IPS-NIHi11 (cell line): Measurements from ENCODE around the gene MRPS18B.
A peak's percentile ranks its signal among the peaks of the same experiment; 100 is the strongest.

Experiments used
- DNase-seq: peaks from one replicate; pipeline ENCODE4 v3.0.0; 2012; ENCODE audit warnings: mixed read lengths, low spot score

The MRPS18B gene

DNA sequence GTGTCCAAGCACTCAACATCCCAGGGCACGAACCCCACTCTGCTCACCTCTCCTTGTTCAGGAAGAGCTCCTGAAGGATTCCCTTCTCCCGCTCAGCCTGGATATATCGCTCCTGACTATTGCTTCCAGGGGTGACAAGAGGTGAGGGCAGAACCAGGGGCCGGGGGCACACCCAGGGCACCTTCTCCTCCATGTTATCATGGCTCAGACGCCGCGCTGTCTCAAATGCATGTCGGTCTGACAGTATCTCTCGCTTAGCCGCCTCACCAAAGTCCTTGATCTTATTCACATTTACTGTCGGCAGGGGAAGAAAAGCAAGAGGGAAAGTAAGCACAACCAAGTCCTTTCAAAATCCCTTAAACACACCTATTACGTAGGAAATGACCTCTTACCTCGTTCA is 13.7 kb upstream of the MRPS18B start:
- DNase-seq: no peak

DNA sequence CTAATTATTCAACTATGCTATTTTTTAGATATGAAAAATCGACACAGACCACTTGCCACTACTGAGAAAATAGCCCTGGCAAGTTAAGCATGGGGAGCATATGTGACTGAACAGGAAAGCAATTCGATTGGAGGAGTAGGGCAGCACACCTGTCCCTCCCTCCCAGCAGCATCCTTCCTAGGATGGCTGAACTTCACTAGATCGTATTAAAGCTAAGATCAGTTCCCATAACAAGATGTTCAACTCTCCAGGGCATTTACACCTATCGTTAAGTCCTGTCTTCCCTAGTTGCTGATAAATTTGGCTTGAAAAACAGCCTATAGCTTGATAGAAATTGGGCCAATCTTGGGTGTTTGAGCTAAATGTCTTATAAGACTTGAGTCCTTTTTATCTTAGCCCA is 7.6 kb upstream of the MRPS18B start:
- DNase-seq: no peak

DNA sequence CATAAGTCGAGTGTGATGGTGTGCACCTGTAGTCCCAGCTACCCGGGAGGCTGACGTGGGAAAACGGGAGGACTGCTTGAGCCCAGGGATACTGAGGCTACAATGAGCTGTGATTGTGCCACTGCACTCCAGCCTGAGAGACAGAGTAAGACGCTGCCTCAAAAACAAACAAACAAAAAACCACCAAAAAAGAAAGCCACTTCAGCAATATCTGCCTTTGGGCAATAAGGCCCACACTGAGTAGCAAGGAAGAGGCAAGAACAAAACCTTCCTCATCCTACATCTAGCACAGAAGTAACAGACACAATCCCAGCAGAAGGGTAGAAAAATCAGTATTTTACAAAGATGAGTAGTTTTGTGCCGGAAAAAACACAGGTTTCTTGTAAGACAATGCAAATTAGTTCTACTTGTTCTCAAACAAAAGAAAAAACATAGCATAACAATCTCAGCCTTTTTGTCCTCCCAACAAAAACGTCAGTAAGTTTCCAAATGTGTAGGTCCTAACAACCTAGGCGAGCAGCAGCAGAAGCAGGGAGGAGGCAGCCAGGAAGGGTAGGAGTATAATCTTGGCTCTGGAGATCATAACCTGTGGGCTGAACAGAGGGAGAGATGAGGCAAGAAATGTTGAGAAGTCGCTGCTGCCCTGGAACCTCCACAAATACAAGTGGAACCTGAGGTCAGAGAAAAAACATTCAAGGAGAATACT is 6.3 kb upstream of the MRPS18B start:
- no peak for DNase-seq

GRCh38 chr6:30611856-30612194 is 5.8 kb upstream of the MRPS18B start:
- DNase-seq: no peak

GRCh38 chr6:30612213-30612612 is 5.4 kb upstream of the MRPS18B start:
- no peak for DNase-seq

DNA sequence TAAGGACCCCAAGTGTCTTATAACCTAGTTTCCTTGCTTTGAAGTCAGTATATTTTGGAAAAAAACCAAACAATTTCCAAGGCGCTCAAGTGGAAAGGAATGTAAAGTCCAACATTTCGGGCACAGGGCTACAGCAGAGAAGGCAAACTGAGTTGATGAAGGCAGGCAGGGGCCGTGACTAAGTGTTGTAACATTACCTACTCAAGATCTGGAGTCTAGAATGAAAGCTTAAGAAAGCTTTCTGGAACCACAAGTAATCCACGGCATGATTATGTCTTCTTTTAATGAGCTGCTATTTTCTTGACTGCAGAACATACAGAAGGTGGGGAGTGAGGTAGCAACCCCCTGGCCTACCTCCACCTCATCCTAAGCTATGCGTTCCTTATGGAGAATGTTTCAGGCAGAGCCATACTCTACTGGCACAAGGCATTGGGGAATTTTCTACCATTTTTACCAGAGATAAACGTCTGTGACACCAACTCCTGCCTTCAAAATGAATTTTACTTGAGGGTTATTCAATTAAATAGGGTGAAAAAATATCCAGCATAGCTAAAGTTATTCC is 4.9 kb upstream of the MRPS18B start:
- DNase-seq: no peak

DNA sequence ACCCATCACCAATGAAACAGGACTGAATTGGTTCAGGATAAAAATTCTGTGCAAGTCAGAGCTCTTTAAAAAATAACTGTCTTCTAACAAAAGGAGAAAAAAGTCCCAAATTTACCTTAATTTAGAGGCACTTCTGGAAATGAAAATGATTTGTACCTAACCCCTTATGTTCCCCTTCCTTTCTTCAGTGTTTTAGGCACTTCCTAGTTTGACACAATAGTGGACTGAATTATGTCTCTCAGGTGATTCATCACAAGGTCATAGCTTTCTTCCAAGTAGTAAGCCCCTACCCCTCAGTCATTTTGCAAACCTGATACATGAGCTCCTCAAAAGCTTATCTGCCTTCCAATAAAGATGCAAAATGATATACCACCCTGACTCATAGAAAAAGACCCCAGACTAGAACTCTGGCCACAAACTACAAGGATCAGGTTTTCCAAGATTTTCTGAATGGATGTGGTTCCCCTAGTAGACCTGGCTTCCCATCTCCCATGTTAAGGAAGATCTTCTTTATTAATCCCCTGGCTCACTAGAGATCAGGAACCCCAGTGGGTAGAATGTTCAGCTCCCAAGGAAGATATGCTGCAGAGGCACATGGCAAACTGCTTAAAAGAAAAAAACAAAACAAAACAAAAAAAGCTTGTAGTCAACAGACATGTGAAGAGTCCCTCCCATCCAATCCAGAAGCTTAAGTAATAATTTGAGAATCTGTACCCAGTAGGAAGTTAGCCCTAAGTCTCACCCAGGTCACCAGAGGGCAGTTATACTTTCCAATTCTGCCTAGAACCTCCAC is 4.2 kb upstream of the MRPS18B start:
- no peak for DNase-seq

DNA sequence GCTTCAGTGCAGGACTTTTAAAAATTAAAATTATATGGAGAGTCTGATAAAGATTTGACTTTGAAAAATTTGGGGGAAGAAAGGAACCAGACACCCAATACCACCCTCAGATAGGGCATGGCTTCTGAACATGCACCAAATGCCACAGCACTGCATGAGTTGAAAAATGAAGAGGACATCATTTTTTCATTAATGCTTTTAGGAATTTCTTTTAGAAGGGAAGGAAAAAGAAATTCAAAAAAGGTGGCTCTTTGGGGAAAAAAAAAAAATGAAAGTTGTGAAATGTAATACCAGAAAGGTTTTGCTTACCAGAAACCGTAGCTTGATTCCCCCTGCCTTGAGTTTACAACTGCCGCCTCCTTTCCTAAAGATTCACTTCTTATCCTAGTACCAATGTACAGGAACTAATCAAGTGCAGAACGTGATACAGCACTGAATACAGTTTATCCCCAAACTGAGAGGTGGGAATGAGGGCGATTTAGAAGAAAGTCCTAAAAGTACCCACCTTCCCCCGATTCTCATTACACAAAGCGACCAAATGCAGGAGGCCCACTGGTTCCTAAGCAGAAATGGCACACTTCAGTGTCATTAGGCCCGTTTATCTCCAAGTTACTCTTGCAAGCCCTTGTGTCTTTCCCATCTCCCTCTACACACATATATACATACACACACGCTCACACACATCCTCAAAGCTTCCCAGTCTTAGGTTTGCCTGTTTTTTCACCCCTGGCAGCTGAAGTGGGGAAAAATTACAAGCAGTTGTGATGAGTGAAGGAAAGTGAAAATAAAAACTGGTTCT is 3.4 kb upstream of the MRPS18B start:
- DNase-seq: no peak

- DNase-seq: peak; percentile 74
Measured at GRCh38 chr6:30614843-30615218, 2.8 kb upstream of the MRPS18B start.

DNA sequence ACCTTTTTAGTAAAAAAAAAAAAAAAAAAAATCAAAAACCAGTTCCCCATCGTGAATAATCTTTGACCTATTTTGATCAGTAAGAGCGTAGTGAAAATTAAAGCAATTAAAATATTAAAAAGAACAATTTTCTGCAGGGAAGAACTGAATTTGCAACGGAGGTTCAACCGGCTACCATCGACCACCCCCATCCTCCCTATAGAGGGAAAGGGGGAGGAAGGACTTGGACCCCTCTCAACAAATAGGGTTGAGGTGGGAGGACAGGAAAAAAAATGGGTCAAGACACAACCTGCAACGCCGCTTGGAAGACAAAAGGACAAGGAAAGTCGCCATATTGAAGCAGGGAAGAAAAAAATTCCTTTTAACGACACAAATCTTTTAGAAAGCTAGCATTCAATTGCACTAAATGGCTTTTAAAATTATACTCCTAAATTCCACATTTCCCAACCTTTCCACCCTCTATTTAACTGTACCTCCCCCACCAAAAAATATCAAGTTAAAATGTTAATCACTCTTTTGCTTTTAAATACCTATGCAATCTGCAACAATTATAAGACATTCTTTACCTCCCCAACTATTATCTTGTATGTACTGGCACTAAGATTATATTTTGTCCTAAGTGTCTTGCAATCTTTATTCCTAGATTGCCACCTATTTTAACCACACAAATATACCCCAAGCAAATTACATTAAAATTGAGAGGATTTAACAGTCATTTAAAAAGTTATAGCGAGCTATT is 2.3 kb upstream of the MRPS18B start:
- DNase-seq: no peak

DNA sequence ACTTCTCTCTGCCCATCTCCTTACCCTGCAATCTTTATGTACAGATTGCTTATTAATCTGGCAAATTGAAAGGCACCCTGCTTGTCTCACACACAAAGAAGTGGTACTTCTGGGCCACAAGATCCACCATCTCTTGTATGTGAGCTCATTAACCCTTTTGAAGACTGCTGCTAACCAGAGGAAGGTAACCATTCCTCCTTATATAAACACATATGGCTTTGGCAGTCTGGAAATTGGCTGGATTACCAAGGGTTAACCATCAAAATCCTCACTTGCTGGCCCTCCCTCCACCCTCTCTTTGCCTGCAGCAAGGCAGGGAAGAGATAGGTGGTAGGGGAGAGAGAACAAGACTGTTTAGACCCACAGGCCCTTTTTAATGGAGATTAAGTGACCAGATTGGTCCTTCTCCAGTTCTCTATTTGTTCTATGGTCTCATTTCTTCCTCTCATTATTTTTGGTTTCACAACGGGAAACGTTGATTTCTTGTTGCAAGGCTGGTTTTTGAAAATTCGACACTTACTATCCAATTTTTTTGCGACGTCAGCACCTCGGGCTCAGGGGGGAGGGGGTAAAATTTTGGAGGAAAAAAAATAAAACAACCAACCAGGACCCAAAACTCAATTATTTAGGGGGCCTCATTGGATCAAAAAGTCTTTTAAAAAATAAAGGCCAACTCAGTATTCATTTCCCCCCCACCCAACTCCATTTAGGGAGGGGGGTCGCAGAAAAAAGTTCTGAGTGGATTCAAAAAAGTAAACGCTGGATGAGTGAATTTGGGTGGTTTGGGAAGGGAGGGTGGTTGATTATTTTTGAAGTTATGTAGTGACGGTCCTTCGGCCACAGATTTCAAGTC is 1.5 kb upstream of the MRPS18B start:
- no peak for DNase-seq

DNA sequence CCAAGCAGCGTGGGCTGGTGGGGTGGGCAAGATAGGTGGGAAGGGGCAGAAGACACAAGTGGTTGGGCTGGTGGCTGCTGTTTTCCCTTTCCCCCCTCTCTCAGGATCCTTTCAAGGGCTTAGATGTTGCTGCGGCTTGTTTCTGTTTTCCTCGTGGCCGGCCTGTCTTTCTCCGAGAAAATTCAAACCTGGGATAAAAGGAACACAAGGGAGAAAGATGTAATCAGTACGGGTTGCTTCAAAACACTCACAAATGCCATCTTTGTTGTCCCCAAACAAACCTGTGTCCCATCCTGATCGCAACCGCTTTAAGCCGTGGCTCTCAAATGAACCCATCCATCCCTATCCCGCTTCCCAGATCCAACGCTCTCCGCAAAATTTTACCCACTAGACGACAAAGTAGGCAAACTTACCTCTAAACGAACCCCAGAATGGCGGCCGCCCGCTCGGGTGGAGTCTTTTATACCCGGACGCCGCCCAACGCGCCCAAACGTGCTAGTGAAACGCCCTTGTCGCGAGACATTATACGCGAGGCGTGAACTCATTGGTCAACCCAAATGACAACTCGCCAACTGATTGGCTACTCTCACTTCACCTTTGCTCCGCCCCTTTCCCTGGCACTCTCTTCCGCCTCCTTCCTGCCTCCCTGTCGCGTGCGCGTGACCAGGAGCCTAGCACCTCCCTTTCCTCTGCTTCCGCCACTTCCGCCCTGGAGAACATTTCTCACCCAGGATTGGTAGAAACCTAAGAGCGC is 652 bp upstream of the MRPS18B start, which contains the start of gene PPP1R10:
Gene PPP1R10 (minus strand): TSS at position 433 of the 754 bp plus-strand sequence. CDS start 7,299 bp downstream, outside the sequence.
- peak; percentile 88 for DNase-seq

DNA sequence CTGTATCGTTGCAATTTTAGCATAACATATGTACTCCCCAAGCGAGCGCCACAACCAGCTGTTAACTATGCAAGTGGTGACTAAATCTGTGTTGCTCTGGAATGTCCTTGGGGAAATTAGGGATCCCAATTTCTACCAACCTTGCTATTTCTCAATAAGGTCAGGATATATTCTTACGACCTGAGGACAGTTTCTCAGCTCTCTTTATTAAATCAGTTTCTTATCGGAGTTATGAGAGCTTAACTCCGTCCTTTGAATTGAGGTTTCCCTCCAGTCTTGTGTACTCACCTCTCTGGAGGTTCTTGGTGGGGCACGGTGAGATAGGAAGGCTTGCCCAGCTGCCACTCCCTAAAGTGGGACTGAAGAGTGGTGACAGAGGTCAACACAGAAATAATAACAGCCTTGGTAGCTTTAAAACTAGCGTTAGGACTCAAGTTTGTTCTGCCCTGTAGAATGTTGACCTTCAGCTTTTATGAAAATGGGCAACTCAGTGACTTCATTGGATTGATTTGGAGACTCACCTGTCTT is 694 bp downstream of the MRPS18B start:
- DNase-seq: no peak

GRCh38 chr6:30619561-30619960 is 1.9 kb downstream of the MRPS18B start:
- no peak for DNase-seq

DNA sequence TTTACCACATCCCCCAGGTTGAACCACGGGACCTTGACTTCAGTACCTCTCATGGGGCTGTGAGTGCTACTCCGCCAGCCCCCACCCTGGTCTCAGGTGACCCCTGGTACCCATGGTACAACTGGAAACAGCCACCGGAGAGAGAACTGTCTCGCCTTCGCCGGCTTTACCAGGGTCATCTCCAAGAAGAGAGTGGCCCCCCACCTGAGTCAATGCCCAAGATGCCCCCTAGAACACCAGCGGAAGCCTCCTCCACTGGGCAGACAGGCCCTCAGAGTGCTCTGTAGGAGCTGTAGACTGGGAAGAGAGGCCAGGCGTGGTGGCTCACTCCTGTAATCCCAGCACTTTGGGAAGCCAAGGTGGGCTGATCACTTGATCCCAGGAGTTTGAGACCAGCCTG is 7.9 kb downstream of the MRPS18B start:
- DNase-seq: no peak

- peak; percentile 95 for DNase-seq
Measured at GRCh38 chr6:30626484-30627366, 9.1 kb downstream of the MRPS18B start, which contains the start of gene ATAT1. ATAT1 (plus strand) TSS chr6:30626874.

- DNase-seq: no peak
Measured at GRCh38 chr6:30635834-30636233, 18.2 kb downstream of the MRPS18B start.

DNA sequence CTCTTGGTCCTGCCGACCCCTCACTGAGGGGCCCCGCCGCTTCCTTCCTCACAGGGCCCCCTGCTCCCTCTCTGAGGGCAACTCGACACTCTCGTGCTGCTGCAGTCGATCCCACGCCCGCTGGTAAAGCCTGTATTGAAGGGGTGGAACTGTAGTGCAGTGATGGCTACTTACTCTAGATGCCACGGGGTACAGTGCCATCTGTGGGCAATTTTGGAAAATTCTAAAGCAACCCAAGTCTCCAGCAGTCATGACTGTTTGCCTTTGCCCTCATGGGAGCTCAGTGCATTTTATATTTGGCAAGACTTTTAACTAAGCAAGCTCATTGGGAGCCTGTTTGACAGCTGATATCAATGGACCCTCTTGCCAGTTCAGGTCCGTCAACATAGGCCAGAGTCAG is 22.8 kb downstream of the MRPS18B start:
- no peak for DNase-seq

DNA sequence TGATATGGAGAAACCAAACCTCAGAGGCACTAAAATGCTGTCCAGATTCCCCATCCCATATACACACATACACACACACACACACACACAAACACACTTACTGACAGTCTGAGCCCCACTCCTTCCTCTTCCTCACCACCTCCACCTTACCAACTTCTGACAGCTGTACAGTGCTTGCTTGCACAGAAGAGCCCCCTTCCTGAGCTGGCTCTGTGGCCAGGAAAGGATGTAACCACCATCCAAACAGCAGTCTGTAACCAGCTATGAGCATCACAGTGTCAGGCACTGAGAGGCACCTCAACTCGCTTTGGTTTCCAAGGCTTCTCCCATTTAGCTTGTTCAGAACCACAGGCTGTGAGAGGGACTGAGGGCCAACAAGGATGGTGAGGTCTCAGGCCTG is 23.4 kb downstream of the MRPS18B start:
- DNase-seq: no peak
